Measurements from ENCODE around the gene LHX3. TPM values are rescaled to one million over a fixed set of nuclear protein-coding genes. Genes with fewer than 3 reads are reported as not detected.
"Not testable (repeated sequence)": the region's sequence is repeated elsewhere in the genome, so short reads cannot be mapped to it uniquely, and the experiment has no call there.

LHX3 gene
- polyA plus RNA-seq, 1 donor: not detected

DNA sequence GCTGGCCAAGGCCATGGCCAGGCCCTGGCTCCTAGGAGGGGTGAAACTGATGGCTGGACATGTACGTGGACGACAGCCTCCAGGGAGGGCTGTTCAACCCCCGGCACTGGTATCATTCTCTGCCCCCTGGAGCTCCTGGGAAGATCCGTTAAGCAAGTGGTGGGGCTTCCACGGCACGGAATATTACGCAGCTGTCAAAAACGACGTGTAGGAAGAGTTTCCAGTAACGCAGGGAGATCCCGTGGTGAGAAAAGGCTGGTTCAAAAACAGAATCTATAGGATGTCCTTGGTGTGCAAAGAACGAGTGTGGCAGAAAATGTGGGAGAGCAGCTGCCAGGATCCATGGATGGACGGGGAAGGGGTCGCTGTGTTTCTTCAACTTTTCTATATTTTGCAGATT lies 50.0 kb downstream of the LHX3 start:
- DNase-seq: no peak

DNA sequence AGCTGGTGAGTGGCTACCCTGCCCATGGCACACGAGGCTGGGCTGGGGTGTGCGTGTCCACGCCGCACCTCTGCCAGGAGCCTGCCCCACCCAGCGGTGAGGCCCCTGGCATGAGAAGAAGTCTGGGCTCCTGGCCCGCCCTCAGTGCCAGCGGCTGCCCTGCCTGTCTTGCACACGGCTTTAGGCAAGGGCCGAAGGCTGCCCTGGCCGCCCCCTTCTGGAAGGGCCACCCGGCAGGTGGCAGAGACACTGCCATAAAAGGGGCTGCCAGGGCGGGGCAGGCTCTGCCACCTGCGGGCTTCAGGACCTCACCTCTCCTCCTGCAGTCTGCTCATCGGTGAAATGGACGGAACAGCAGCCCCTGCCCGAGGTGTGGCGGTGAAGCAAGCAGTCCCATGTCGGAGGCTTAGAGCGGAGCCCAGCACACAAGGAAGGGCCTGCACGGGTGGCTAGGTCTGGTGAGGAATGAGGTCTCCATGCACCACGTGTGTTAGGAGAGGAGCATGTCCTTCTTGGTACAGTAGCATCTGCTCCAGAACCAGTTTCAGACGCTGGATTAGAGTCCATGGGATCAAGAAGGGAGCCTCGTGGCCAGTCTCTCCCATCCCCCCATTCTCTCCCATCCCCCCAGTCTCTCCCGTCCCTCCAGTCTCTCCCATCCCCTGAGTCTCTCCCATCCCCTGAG lies 51.4 kb downstream of the LHX3 start:
- no peak for DNase-seq

GRCh38 chr9:136152931-136153330 lies 52.0 kb downstream of the LHX3 start:
- no peak for DNase-seq

- DNase-seq: no peak
Observed at GRCh38 chr9:136152543-136152866, 52.4 kb downstream of the LHX3 start.

- DNase-seq: no peak
Observed at GRCh38 chr9:136151848-136152542, 52.9 kb downstream of the LHX3 start.

DNA sequence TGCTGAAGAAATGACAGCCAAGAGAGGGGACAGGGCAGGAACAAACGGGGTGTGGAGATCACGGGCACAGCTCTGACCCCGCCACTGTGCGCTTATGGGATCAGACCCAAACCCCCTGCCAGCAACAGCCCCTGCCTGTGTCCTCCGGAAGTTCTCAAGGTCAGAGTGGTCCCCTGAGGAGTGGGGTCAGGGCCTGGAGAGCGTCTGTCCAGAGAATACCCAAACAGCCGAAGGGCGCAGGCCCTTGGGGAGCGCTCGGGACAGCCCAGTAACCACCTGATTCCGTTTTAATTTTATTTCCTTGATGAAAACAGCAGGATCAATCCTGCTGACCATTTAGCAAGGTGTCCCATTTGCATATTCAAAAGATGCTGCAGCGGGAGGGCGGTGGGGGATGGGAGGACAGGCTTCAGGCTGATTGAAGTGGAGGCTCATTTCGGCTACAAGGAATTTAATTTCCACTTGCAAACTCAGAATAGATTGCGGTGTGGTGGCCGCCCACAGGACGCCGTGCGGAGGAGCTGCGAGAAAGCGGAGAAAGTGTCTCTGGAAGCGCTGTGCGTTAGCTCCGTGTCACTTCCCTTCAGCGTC lies 53.6 kb downstream of the LHX3 start:
- DNase-seq: no peak

- not testable (repeated sequence) for DNase-seq
Observed at GRCh38 chr9:136150664-136151213, 54.2 kb downstream of the LHX3 start.

DNA sequence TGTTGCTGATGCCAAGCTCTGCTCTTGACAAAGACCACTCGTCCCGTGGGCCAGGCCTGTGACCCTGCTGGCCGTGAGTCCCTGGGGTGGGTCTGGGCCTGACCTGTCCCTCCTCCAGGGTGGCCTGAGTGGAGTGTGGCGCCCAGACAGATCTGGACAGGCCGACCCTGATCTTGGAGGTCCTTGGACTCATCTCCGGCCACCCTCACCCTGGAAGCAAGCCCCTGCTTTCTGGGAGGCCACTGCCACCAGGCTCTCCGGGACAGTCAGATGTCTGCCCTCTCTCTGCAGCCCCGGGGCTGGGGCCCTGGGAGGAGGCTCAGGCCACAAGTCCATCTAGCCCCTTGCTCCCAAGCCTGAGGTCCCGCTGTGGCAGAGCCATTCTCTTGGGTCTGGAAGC lies 55.1 kb downstream of the LHX3 start:
- no peak for DNase-seq

DNA sequence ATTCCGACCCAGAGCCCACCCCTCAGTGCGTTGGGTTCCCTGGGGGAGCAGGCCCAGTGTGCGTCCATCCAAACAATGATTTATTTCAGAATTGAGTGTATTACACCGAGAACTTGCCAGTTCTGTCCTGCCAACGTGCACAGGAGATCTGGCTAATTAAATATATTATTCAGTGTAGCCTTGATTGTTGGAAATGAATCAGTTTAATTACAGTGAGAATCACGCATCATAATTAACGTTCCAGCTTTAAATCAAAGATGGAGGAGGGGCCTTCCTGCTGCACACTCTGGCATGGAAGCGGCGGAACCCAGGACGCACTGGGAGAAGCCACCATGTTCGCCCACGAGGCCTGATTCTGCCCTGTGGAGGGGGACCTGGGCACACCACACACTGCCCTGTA lies 55.6 kb downstream of the LHX3 start:
- no peak for DNase-seq

DNA sequence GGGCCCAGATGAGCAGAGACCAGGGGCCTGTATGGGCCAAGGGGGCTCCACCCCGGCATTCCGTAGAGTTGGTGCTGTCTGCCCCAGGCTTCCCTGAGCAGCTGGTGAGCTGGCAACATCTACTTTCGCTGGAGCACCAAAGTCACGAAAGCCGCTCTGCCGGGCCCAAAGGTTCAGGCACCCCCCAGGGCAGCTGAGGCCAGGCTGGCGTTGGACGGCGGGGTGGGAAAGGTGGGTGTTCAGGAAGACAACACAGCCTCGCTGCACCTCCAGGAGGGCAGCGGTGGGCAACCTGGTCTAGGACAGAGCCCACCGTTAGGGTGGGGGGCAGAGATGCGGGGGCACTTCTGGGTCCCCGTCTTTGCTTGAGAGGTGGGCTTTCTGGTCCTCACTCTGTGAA lies 56.2 kb downstream of the LHX3 start:
- DNase-seq: no peak

DNA sequence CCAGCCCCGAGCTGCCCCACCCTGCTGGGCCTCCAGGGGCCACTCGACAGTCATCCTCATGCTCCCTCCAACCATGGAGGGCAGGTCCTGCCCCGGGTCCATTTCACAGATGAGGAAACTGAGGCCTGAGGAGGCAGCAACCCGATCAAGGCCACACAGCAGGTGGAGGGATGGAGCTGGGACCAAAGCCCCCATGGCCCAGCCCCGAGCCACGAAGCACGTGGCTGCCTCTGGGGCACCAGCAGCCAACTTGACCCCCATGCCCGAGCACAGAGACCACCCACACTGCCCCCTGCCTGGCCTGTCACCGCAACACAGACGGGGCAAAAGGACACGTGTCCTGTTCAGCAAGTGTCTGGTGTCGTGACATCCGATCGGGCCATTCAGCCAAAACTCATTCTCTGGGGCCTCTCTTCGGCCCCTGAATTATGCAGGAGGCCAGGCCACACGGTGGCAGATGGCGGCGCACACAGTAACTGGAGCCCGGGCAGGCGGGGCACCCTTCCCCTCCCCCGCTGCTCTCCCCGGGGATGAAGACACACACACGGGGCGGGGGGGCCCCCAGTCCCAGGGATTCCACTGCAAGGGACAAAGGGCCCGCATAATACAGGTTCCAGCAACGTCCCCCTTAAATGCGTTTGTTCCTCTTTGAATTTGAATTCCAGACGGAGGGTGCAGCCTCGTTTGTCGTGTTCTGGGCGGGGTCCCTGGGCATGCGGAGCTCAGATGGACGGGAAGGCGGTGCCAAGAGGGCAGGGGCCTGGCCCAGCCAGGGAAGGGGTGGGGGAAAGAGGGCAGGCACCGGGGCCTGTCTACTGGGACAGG lies 56.8 kb downstream of the LHX3 start:
- no peak for DNase-seq

DNA sequence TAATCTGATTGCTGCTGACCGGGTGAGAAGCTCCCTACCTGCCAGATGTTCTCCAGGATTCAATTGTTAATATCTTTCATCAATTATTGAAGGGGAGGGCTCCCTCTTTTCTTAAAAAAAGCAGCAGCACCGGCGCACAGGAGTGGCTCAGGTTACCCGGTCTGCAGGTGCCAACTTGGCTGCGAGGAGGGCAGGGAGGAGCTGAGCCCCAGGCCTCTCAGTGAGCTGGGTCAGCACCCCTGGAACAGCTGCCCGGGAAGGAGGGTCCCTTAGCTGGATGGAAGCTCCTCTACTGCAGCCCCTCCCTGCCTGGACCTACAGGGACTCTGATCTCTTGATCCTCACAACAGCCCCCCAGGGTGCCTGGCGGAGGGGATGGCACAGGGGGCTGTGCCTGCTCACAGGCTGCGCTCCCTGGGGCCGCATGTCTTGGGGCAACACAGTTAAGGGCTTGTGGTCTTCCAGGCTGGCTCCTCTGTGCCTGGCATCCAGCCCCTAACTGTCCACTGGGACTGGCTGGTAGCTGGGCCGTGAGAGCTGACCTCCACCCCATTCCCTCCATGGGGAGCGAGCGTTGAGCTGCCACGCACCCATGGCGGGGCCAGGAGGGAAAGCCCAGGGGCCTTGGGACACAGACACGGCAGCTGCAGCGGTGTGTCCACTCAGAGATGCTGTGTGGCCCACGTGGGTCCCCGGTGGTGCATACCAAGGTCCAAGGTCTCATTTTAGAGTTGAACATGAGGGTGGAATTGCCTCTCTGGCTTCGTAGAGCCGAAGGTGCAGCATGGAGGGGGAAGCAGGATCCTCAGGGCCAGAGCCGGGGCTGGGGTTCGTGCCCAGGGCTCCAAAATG lies 57.7 kb downstream of the LHX3 start:
- DNase-seq: no peak

Other genes starting within 250 kb of the LHX3 start
- gene UBAC1, start 243.8 kb downstream of the LHX3 start, polyA plus RNA-seq (ENCODE audit: insufficient read length): 31.5 TPM
- gene NACC2, start 109.8 kb downstream of the LHX3 start, polyA plus RNA-seq (ENCODE audit: insufficient read length): 7.0 TPM
- 14.0 TPM for gene TMEM250, start 86.3 kb downstream of the LHX3 start, polyA plus RNA-seq (ENCODE audit: insufficient read length)
- 18.6 TPM for gene QSOX2, start 40.7 kb upstream of the LHX3 start, polyA plus RNA-seq (ENCODE audit: insufficient read length)
- gene CCDC187, start 99.0 kb upstream of the LHX3 start, polyA plus RNA-seq (ENCODE audit: insufficient read length): 2.2 TPM
- gene GPSM1, start 122.4 kb upstream of the LHX3 start, polyA plus RNA-seq (ENCODE audit: insufficient read length): 27.4 TPM
- 4.3 TPM for gene DNLZ, start 158.6 kb upstream of the LHX3 start, polyA plus RNA-seq (ENCODE audit: insufficient read length)
- gene CARD9, start 168.5 kb upstream of the LHX3 start, polyA plus RNA-seq (ENCODE audit: insufficient read length): 1.8 TPM
- 13.6 TPM for gene SNAPC4, start 195.0 kb upstream of the LHX3 start, polyA plus RNA-seq (ENCODE audit: insufficient read length)
- gene ENTR1, start 205.5 kb upstream of the LHX3 start, polyA plus RNA-seq (ENCODE audit: insufficient read length): 59.1 TPM
- gene PMPCA, start 205.5 kb upstream of the LHX3 start, polyA plus RNA-seq (ENCODE audit: insufficient read length): 69.4 TPM
- gene INPP5E, start 234.7 kb upstream of the LHX3 start, polyA plus RNA-seq (ENCODE audit: insufficient read length): 12.6 TPM